Right atrium auricular region (tissue), 2 donors: Measurements from ENCODE around the gene RNF130. TPM values are rescaled to one million over a fixed set of nuclear protein-coding genes. Genes with fewer than 3 reads are reported as not detected.
A peak's percentile ranks its signal among the peaks of the same experiment; 100 is the strongest.

Experiments
- DNase-seq: peaks from one replicate; pipeline ENCODE4 v3.0.0-alpha.2; 2019; ENCODE audit warnings: low spot score
- H3K27ac ChIP-seq, 2 donors: fragments of 200-600 bp; sonication (generic); 1 replicate in 1 of 2; 2 replicates in 1 of 2; pipeline ENCODE4 v1.5.1; 2016 to 2019
- H3K27me3 ChIP-seq, 2 donors: fragments of 200-600 bp; sonication (generic); one replicate each; pipeline versions ENCODE4 v1.5.1 to v1.6.0; 2017 to 2019
- H3K36me3 ChIP-seq: fragments of 200-600 bp; sonication (generic); one replicate; pipeline ENCODE4 v1.5.1; 2016
- H3K4me1 ChIP-seq, 2 donors: fragments of 200-600 bp; sonication (generic); one replicate each; pipeline versions ENCODE4 v1.5.1 to v1.6.0; 2017 to 2019
- H3K4me3 ChIP-seq, 2 donors: fragments of 200-600 bp; sonication (generic); 1 replicate in 1 of 2; 2 replicates in 1 of 2; pipeline ENCODE4 v1.5.1; 2017 to 2019; ENCODE audit warnings: mild to moderate bottlenecking in 1 of 2, moderate library complexity in 1 of 2
- H3K9me3 ChIP-seq, 2 donors: fragments of 200-600 bp; sonication (generic); one replicate each; pipeline ENCODE4 v1.5.1; 2019
- CTCF ChIP-seq, 2 donors: fragments of 200-600 bp; sonication (generic); IDR thresholded peaks; one replicate each; pipeline ENCODE4 v1.5.1; 2019; ENCODE audit warnings: antibody characterized with exemption in 2 of 2
- total RNA-seq, 2 donors: library from RNA; depleted of rRNA; stranded (reverse); fragments of >200 nt; gene quantifications; one replicate each; pipeline ENCODE4 v1.1.0, GENCODE V29; 2016

Gene RNF130
- total RNA-seq, 2 donors from 2014 or later = 42.9 to 51.3 TPM

- no peak overlapping the region for H3K27ac ChIP-seq
- H3K9me3 ChIP-seq = no peaks in the 10 kb centered on the region
- H3K27me3 ChIP-seq = no peaks in the 10 kb centered on the region
- peaks cover 15% of the 10 kb centered on the region for H3K36me3 ChIP-seq
- H3K4me1 ChIP-seq = no peaks in the 10 kb centered on the region
- no peak overlapping the region for H3K4me3 ChIP-seq
- DNase-seq = no peak
- no peak for TF ChIP-seq CTCF (IDR thresholded peaks at IDR 0.05)
Measured at GRCh38 chr5:179981636-179982035, 89.9 kb downstream of the RNF130 start.

GRCh38 chr5:179980767-179981166 is 90.8 kb downstream of the RNF130 start:
- peaks cover 22% of the 10 kb centered on the region for H3K36me3 ChIP-seq
- no peak for DNase-seq

GRCh38 chr5:179978792-179979191 is 92.8 kb downstream of the RNF130 start:
- TF ChIP-seq CTCF (IDR thresholded peaks at IDR 0.05) = no peak
- no peaks in the 10 kb centered on the region for H3K27me3 ChIP-seq
- H3K9me3 ChIP-seq = no peaks in the 10 kb centered on the region
- peaks cover 35% of the 10 kb centered on the region for H3K36me3 ChIP-seq
- no peak for DNase-seq
- no peak overlapping the region for H3K27ac ChIP-seq
- H3K4me3 ChIP-seq = no peak overlapping the region
- H3K4me1 ChIP-seq = no peaks in the 10 kb centered on the region

More at GRCh38 chr5:179980767-179981166, 90.8 kb downstream of the RNF130 start:
- TF ChIP-seq CTCF (IDR thresholded peaks at IDR 0.05) = no peak
- Histone ChIP-seq H3K4me3 (no peak overlapping the region), H3K4me1 (no peaks in the 10 kb centered on the region), H3K27ac (no peak overlapping the region), H3K27me3 (no peaks in the 10 kb centered on the region), H3K9me3 (no peaks in the 10 kb centered on the region)

- no peaks in the 10 kb centered on the region for H3K4me1 ChIP-seq
- no peak for DNase-seq
- no peak overlapping the region for H3K4me3 ChIP-seq
- no peak overlapping the region for H3K27ac ChIP-seq
- peaks cover 36% of the 10 kb centered on the region for H3K36me3 ChIP-seq
- no peaks in the 10 kb centered on the region for H3K9me3 ChIP-seq
- TF ChIP-seq CTCF (IDR thresholded peaks at IDR 0.05) = no peak
- no peaks in the 10 kb centered on the region for H3K27me3 ChIP-seq
Measured at GRCh38 chr5:179975713-179976134, 95.8 kb downstream of the RNF130 start.

GRCh38 chr5:179974946-179975712 is 96.4 kb downstream of the RNF130 start:
- peaks cover 36% of the 10 kb centered on the region for H3K36me3 ChIP-seq
- H3K4me3 ChIP-seq = no peak overlapping the region
- TF ChIP-seq CTCF (IDR thresholded peaks at IDR 0.05) = peak in 1 of 2 donors; percentile 43
- no peak overlapping the region for H3K27ac ChIP-seq
- no peaks in the 10 kb centered on the region for H3K27me3 ChIP-seq
- no peaks in the 10 kb centered on the region for H3K4me1 ChIP-seq
- DNase-seq = no peak
- no peaks in the 10 kb centered on the region for H3K9me3 ChIP-seq
